Liver (tissue), 9 donors: Measurements from ENCODE around the gene EXOC6B. TPM values are rescaled to one million over a fixed set of nuclear protein-coding genes. Genes with fewer than 3 reads are reported as not detected.

ENCODE experiments used
- DNase-seq: peaks from one replicate; pipeline ENCODE4 v3.0.0-alpha.2; 2017; ENCODE audit warnings: low spot score
- H3K27ac ChIP-seq, 2 donors: one replicate each; pipeline ENCODE4 v1.7.0; 2013; ENCODE audit warnings: inconsistent platforms in 2 of 2, low read length in 2 of 2, control low read depth in 1 of 2, low read depth in 1 of 2, mild to moderate bottlenecking in 1 of 2
- H3K27me3 ChIP-seq, 4 donors: one replicate each; pipeline versions ENCODE4 v1.6.1 to v1.7.0; 2013; ENCODE audit warnings: low read length in 3 of 4, inconsistent platforms in 1 of 4, mild to moderate bottlenecking in 1 of 4, moderate library complexity in 1 of 4; ENCODE audit not compliant: control insufficient read depth in 4 of 4, insufficient read depth in 4 of 4
- H3K36me3 ChIP-seq, 4 donors: one replicate each; pipeline versions ENCODE4 v1.6.1 to v1.7.0; 2013; ENCODE audit warnings: low read length in 3 of 4, mild to moderate bottlenecking in 3 of 4, low read depth in 1 of 4, moderate library complexity in 1 of 4; ENCODE audit not compliant: control insufficient read depth in 4 of 4, insufficient read depth in 3 of 4
- H3K4me1 ChIP-seq, 4 donors: one replicate each; pipeline versions ENCODE4 v1.6.1 to v1.7.0; 2013; ENCODE audit warnings: low read length in 3 of 4, mild to moderate bottlenecking in 3 of 4, moderate library complexity in 1 of 4; ENCODE audit not compliant: control insufficient read depth in 4 of 4, insufficient read depth in 4 of 4
- H3K4me3 ChIP-seq, 3 donors: one replicate each; pipeline versions ENCODE4 v1.6.1 to v1.7.0; 2013; ENCODE audit warnings: low read length in 3 of 3, control low read depth in 1 of 3, low read depth in 1 of 3, mild to moderate bottlenecking in 1 of 3
- H3K9ac ChIP-seq, 2 donors: one replicate each; pipeline ENCODE4 v1.7.0; 2013; ENCODE audit warnings: low read length in 2 of 2, mild to moderate bottlenecking in 2 of 2, moderate library complexity in 2 of 2, control low read depth in 1 of 2, low read depth in 1 of 2
- H3K9me3 ChIP-seq, 4 donors: one replicate each; pipeline versions ENCODE4 v1.6.1 to v1.7.0; 2013; ENCODE audit warnings: low read length in 3 of 4; ENCODE audit not compliant: control insufficient read depth in 4 of 4
- EGR1 ChIP-seq, 2 donors: IDR thresholded peaks; 2 replicates each; pipeline ENCODE4 v1.6.1; 2016 to 2018; ENCODE audit warnings: antibody characterized with exemption in 2 of 2, low read depth in 2 of 2
- FOXA1 ChIP-seq: IDR thresholded peaks from 2 replicates; pipeline ENCODE4 v1.6.1; 2016; ENCODE audit warnings: antibody characterized with exemption
- GABPA ChIP-seq, 2 donors: IDR thresholded peaks in 1 of 2; conservative IDR thresholded peaks in 1 of 2; 2 replicates each; pipeline ENCODE4 v1.6.1; 2016; ENCODE audit warnings: antibody characterized with exemption in 2 of 2, mild to moderate bottlenecking in 1 of 2, moderate library complexity in 1 of 2
- JUND ChIP-seq, 2 donors: IDR thresholded peaks; 2 replicates each; pipeline ENCODE4 v1.6.1; 2016; ENCODE audit warnings: antibody characterized with exemption in 2 of 2
- NR2F2 ChIP-seq: IDR thresholded peaks from 2 replicates; pipeline ENCODE4 v1.6.1; 2016; ENCODE audit warnings: antibody characterized with exemption
- RAD21 ChIP-seq, 2 donors: IDR thresholded peaks; 2 replicates each; pipeline ENCODE4 v1.6.1; 2016; ENCODE audit warnings: antibody characterized with exemption in 2 of 2, mild to moderate bottlenecking in 2 of 2
- RXRA ChIP-seq, 2 donors: IDR thresholded peaks; 2 replicates each; pipeline ENCODE4 v1.6.1; 2017 to 2018; ENCODE audit warnings: antibody characterized with exemption in 2 of 2, mild to moderate bottlenecking in 1 of 2
- SP1 ChIP-seq: IDR thresholded peaks from 2 replicates; pipeline ENCODE4 v1.6.1; 2018; ENCODE audit warnings: antibody characterized with exemption, mild to moderate bottlenecking
- TAF1 ChIP-seq: conservative IDR thresholded peaks from 2 replicates; pipeline ENCODE4 v1.6.1; 2016; ENCODE audit warnings: antibody characterized with exemption, mild to moderate bottlenecking
- WGBS: extraction: QIAGEN DNeasy Blood & Tissue Kit; methylation state at CpG from one replicate; pipeline ENCODE4 v1.1.7; 2013; 5-methylcytosine and 5-hydroxymethylcytosine counted together
- polyA plus RNA-seq, 2 donors: library from polyadenylated mRNA; stranded (reverse) in 1 of 2; unstranded in 1 of 2; fragments of 200-250 nt in 1 of 2; fragments of >200 nt in 1 of 2; fragmentation: Nextera tagmentation in 1 of 2; extraction: Ambion mirVana in 1 of 2; gene quantifications; one replicate each; pipeline versions ENCODE4 v1.2.1 to v1.2.3, GENCODE V29; 2013 to 2015
- total RNA-seq, 2 donors: library from RNA; depleted of rRNA; stranded (reverse); fragments of >200 nt; gene quantifications; one replicate each; pipeline ENCODE4 v1.2.3, GENCODE V29; 2014
- TF ChIP-seq, protein P1 (sequence below): IDR thresholded peaks from 2 replicates; pipeline ENCODE4 v1.6.1; 2016; ENCODE audit warnings: antibody characterized with exemption
- TF ChIP-seq, protein P2 (sequence below): IDR thresholded peaks from 2 replicates; pipeline ENCODE4 v1.6.1; 2016; ENCODE audit warnings: antibody characterized with exemption
- TF ChIP-seq, protein P3 (sequence below): IDR thresholded peaks from 2 replicates; pipeline ENCODE4 v1.6.1; 2016; ENCODE audit warnings: antibody characterized with exemption
- TF ChIP-seq, protein P4 (sequence below): fragments of 150-350 bp; IDR thresholded peaks from 2 replicates; pipeline ENCODE4 v1.5.1; 2017; ENCODE audit warnings: improper control_type of control experiment, low read depth, low read length; ENCODE audit not compliant: missing input control
- donor health status: healthy.
- donor health status: healthy.
- donor health status: healthy.
- donor health status: healthy.
- donor health status: healthy.

EXOC6B gene
- total and polyA plus RNA-seq, 4 donors: 1.7 to 9.5 (median 5.5) TPM

DNA sequence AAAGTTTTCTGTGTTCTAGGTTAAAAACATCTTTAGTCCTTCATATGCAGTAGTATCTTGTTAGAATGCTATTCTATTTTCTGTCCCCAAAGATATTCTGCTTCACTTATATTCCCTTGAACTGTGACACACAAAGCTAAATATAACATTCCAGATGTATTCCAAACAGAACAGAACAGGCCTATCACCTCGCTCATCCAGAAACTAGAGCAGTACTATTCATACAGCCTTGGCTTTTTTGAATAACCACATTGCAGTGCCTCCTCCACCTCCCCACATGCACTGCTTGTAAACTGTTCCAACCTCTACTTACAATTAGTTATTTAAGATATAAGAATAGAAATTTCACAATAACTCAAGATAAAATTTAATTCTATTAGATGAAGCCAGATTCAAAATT, 196.8 kb downstream of the EXOC6B start:
- H3K4me1 ChIP-seq: no peaks in the 10 kb centered on the region
- no peak overlapping the region for H3K4me3 ChIP-seq
- WGBS: 80% methylated on average over 1 of the region's 1 CpG
- no peaks in the 10 kb centered on the region for H3K9me3 ChIP-seq
- DNase-seq: no peak
- no peaks in the 10 kb centered on the region for H3K27me3 ChIP-seq
- H3K9ac ChIP-seq: no peak overlapping the region
- H3K27ac ChIP-seq: no peak overlapping the region
- TF ChIP-seq EGR1 (IDR thresholded peaks at IDR 0.05; ENCODE audit: low read depth in 2 of 2): no peak
- TF ChIP-seq RXRA (IDR thresholded peaks at IDR 0.05): no peak
- TF ChIP-seq, protein P1, sequence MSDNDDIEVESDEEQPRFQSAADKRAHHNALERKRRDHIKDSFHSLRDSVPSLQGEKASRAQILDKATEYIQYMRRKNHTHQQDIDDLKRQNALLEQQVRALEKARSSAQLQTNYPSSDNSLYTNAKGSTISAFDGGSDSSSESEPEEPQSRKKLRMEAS: no peak
- TF ChIP-seq TAF1: no peak
- TF ChIP-seq RAD21 (IDR thresholded peaks at IDR 0.05): no peak
- TF ChIP-seq, protein P2, sequence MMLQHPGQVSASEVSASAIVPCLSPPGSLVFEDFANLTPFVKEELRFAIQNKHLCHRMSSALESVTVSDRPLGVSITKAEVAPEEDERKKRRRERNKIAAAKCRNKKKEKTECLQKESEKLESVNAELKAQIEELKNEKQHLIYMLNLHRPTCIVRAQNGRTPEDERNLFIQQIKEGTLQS: no peak
- no peak for TF ChIP-seq GABPA (IDR thresholded peaks at IDR 0.05 in 1 of 2, conservative IDR thresholded peaks at IDR 0.05 in 1 of 2)
- TF ChIP-seq, protein P3, sequence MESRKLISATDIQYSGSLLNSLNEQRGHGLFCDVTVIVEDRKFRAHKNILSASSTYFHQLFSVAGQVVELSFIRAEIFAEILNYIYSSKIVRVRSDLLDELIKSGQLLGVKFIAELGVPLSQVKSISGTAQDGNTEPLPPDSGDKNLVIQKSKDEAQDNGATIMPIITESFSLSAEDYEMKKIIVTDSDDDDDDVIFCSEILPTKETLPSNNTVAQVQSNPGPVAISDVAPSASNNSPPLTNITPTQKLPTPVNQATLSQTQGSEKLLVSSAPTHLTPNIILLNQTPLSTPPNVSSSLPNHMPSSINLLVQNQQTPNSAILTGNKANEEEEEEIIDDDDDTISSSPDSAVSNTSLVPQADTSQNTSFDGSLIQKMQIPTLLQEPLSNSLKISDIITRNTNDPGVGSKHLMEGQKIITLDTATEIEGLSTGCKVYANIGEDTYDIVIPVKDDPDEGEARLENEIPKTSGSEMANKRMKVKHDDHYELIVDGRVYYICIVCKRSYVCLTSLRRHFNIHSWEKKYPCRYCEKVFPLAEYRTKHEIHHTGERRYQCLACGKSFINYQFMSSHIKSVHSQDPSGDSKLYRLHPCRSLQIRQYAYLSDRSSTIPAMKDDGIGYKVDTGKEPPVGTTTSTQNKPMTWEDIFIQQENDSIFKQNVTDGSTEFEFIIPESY: no peak
- H3K36me3 ChIP-seq: no peaks in the 10 kb centered on the region

DNA sequence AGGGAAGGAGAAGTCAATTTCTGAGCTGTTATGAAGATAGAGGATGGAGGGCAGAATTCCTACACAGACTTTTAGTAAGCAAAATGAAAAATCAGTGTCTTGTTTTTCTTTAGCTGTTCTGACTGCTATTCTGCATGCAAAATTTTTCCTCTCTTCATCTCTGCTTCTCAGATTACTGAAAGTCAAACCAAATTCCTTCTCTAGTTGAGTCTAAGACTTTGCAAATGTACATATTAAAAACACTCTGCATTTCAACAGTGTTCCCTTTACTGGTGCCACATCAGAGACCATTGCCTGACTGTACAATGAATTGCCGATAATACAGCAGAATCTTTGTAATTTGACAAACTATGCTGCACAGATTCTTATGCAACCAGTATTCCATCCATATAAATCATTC, 198.8 kb downstream of the EXOC6B start:
- TF ChIP-seq, protein P1: no peak
- TF ChIP-seq NR2F2: no peak
- TF ChIP-seq FOXA1: no peak
- TF ChIP-seq, protein P3: no peak
- 100% methylated on average over 1 of the region's 1 CpG for WGBS

DNA sequence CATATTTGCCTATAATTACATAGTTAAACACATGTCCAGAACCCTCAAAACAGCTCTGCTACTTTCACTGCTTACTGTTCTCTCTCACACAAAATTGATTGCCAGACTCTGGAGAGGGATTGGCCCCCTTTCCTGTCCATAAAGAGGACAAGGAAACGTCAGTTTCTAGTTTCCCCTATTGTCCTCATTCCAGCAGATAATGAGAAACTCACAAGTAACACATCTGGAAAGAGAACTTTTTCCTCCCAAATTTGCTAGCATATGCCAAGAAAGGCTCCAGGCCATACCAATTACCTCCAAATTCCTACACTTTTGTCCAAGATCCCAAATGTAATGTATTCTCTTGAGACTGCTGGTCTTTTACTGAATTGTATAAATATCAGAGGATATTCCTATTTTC, 200.5 kb downstream of the EXOC6B start:
- 76% methylated on average over 1 of the region's 1 CpG for WGBS
- DNase-seq: no peak
- Histone ChIP-seq H3K27ac (no peak overlapping the region), H3K36me3 (no peaks in the 10 kb centered on the region), H3K4me3 (no peak overlapping the region), H3K9ac (no peak overlapping the region), H3K27me3 (no peaks in the 10 kb centered on the region), H3K9me3 (no peaks in the 10 kb centered on the region), H3K4me1 (no peaks in the 10 kb centered on the region)
- TF ChIP-seq RXRA (IDR thresholded peaks at IDR 0.05) (no peak), JUND (IDR thresholded peaks at IDR 0.05) (no peak), TAF1 (no peak), GABPA (IDR thresholded peaks at IDR 0.05 in 1 of 2, conservative IDR thresholded peaks at IDR 0.05 in 1 of 2) (no peak), SP1 (no peak), RAD21 (IDR thresholded peaks at IDR 0.05) (no peak), NR2F2 (no peak), EGR1 (IDR thresholded peaks at IDR 0.05; ENCODE audit: low read depth in 2 of 2) (no peak)
- TF ChIP-seq, protein P2: no peak
- TF ChIP-seq, protein P4, sequence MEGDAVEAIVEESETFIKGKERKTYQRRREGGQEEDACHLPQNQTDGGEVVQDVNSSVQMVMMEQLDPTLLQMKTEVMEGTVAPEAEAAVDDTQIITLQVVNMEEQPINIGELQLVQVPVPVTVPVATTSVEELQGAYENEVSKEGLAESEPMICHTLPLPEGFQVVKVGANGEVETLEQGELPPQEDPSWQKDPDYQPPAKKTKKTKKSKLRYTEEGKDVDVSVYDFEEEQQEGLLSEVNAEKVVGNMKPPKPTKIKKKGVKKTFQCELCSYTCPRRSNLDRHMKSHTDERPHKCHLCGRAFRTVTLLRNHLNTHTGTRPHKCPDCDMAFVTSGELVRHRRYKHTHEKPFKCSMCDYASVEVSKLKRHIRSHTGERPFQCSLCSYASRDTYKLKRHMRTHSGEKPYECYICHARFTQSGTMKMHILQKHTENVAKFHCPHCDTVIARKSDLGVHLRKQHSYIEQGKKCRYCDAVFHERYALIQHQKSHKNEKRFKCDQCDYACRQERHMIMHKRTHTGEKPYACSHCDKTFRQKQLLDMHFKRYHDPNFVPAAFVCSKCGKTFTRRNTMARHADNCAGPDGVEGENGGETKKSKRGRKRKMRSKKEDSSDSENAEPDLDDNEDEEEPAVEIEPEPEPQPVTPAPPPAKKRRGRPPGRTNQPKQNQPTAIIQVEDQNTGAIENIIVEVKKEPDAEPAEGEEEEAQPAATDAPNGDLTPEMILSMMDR: no peak
- TF ChIP-seq, protein P3: no peak

More for the DNA sequence above, 198.8 kb downstream of the EXOC6B start:
- Histone ChIP-seq H3K9me3 (no peaks in the 10 kb centered on the region), H3K27me3 (no peaks in the 10 kb centered on the region), H3K27ac (no peak overlapping the region), H3K4me3 (no peak overlapping the region), H3K4me1 (no peaks in the 10 kb centered on the region), H3K9ac (no peak overlapping the region), H3K36me3 (no peaks in the 10 kb centered on the region)
- no peak for DNase-seq
